Measurements from ENCODE around the gene USP6NL. TPM values are rescaled to one million over a fixed set of nuclear protein-coding genes. Genes with fewer than 3 reads are reported as not detected.

Gene USP6NL
- total and polyA plus RNA-seq, 10 of the 15 experiments (the other 5 are each of a cell fraction or from before 2014, with no cell fraction given), result 4.0 to 27.7 (median 18.2) TPM

GRCh38 chr10:11616021-11616420, 4.6 kb upstream of the USP6NL start:
- no TSS peak for BruUV-seq (replicated peaks)
- Histone ChIP-seq H3K4me3 (no peak overlapping the region), H4K20me1 (ENCODE audit: control insufficient read depth, insufficient read depth) (no peaks in the 10 kb centered on the region), H3K27me3 (replicated peaks in 1 of 2; ENCODE audit: control insufficient read depth in 2 of 2, insufficient read depth in 2 of 2, low read length in 1 of 2) (no peaks in the 10 kb centered on the region), H2AFZ (ENCODE audit: control insufficient read depth, low read depth, low read length) (no peak overlapping the region), H3K79me2 (ENCODE audit: control insufficient read depth, insufficient read depth, low read length) (peaks cover 4% of the 10 kb centered on the region), H3K36me3 (ENCODE audit: control insufficient read depth in 2 of 2, insufficient read depth in 2 of 2, low read length in 1 of 2) (no peaks in the 10 kb centered on the region), H3K9me3 (replicated peaks; ENCODE audit: control insufficient read depth, insufficient read depth, low read length) (peaks cover 9% of the 10 kb centered on the region), H3K4me2 (ENCODE audit: control insufficient read depth, insufficient read depth) (no peak overlapping the region), H3K4me1 (ENCODE audit: control insufficient read depth, insufficient read depth, low read length) (peaks cover 6% of the 10 kb centered on the region), H3K9ac (ENCODE audit: control insufficient read depth, insufficient read depth, low read length) (no peak overlapping the region), H3K27ac (ENCODE audit: control insufficient read depth, insufficient read depth) (no peak overlapping the region)
- ChIA-PET POLR2A (no interaction called here), RAD21 (ENCODE audit: unreplicated experiment) (interaction anchor here (0.9 kb wide), 1 partner anchor 8 kb away, joined by 4 read pairs; no protein-coding TSS in a partner anchor), CTCF (interaction anchor here (1.2 kb wide), 1 partner anchor 33 kb away, joined by 3 read pairs; no protein-coding TSS in a partner anchor), SMC1A (ENCODE audit: uncharacterized antibody, unreplicated experiment) (interaction anchor here (0.8 to 3.1 kb wide), 4 partner anchors 12 to 28 kb away, joined by 3 to 9 read pairs (median 4); no protein-coding TSS in a partner anchor)
- FAIRE-seq (no peak), ATAC-seq (no peak), DNase-seq (ENCODE audit: low read depth, low spot score) (no peak)
- over 99% methylated on average over 5 of the region's 5 CpGs for WGBS (ENCODE audit: insufficient coverage, insufficient replicate concordance, low lambda C conversion rate, missing lambda C conversion rate)
- in situ Hi-C loops (cut with MboI), result no loop called here
- intact Hi-C loops (cut with micrococcal nuclease; ENCODE audit: unreplicated experiment), result no loop called here
- TF ChIP-seq TCF12 (IDR thresholded peaks at IDR 0.05; ENCODE audit: low read depth, low read length) (no peak), CEBPZ (IDR thresholded peaks at IDR 0.05; ENCODE audit: low read depth, low read length) (no peak), MTA2 (IDR thresholded peaks at IDR 0.05; ENCODE audit: low read depth) (no peak), JUND (IDR thresholded peaks at IDR 0.05; ENCODE audit: low read depth, low read length) (no peak), ATF3 (IDR thresholded peaks at IDR 0.05; ENCODE audit: borderline replicate concordance, extremely low read depth, low read depth, low read length) (no peak), ESRRA (IDR thresholded peaks at IDR 0.05; ENCODE audit: low read length) (no peak), MEF2A (IDR thresholded peaks at IDR 0.05; ENCODE audit: insufficient read depth, low read depth, low read length) (no peak), BMI1 (IDR thresholded peaks at IDR 0.05; ENCODE audit: borderline replicate concordance) (no peak)

Measured in GM12878 (cell line).